ENCODE results near the gene OR3A1.
"Not testable (repeated sequence)": the region's sequence is repeated elsewhere in the genome, so short reads cannot be mapped to it uniquely, and the experiment has no call there.

OR3A1 gene

GRCh38 chr17:3298260-3298659 is at the start of gene OR3A1:
TSS of gene OR3A1 (minus strand) at chr17:3298360. CDS start at chr17:3292582, 5,778 bp downstream.
- DNase-seq (ENCODE audit: low read depth): no peak

GRCh38 chr17:3342782-3343181 is 44.6 kb upstream of the OR3A1 start:
- not testable (repeated sequence) for DNase-seq (ENCODE audit: low read depth)

GRCh38 chr17:3335876-3336275 is 37.7 kb upstream of the OR3A1 start:
- no peak for DNase-seq (ENCODE audit: low read depth)

GRCh38 chr17:3318336-3318735 is 20.2 kb upstream of the OR3A1 start:
- no peak for DNase-seq (ENCODE audit: low read depth)

GRCh38 chr17:3316836-3317235 is 18.7 kb upstream of the OR3A1 start:
- DNase-seq (ENCODE audit: low read depth): no peak

- DNase-seq (ENCODE audit: low read depth): no peak
Observed at GRCh38 chr17:3308603-3309002, 10.4 kb upstream of the OR3A1 start.

- DNase-seq (ENCODE audit: low read depth): no peak
Observed at GRCh38 chr17:3295632-3296031, 2.5 kb downstream of the OR3A1 start.

- DNase-seq (ENCODE audit: low read depth): not testable (repeated sequence)
Observed at GRCh38 chr17:3293548-3293947, 4.6 kb downstream of the OR3A1 start.

GRCh38 chr17:3282901-3283300 is 15.3 kb downstream of the OR3A1 start:
- DNase-seq (ENCODE audit: low read depth): no peak

GRCh38 chr17:3276126-3276525 is 22.0 kb downstream of the OR3A1 start:
- DNase-seq (ENCODE audit: low read depth): no peak

GRCh38 chr17:3271072-3271848 is 26.9 kb downstream of the OR3A1 start:
- no peak for DNase-seq (ENCODE audit: low read depth)

GRCh38 chr17:3260600-3260999 is 37.6 kb downstream of the OR3A1 start:
- no peak for DNase-seq (ENCODE audit: low read depth)

GRCh38 chr17:3260163-3260562 is 38.0 kb downstream of the OR3A1 start:
- no peak for DNase-seq (ENCODE audit: low read depth)

GRCh38 chr17:3256575-3256974 is 41.6 kb downstream of the OR3A1 start:
- DNase-seq (ENCODE audit: low read depth): no peak

- not testable (repeated sequence) for DNase-seq (ENCODE audit: low read depth)
Observed at GRCh38 chr17:3249013-3249412, 49.1 kb downstream of the OR3A1 start.

- not testable (repeated sequence) for DNase-seq (ENCODE audit: low read depth)
Observed at GRCh38 chr17:3244841-3245240, 53.3 kb downstream of the OR3A1 start.

GRCh38 chr17:3241044-3241443 is 57.1 kb downstream of the OR3A1 start:
- DNase-seq (ENCODE audit: low read depth): not testable (repeated sequence)

Data from GM04504 (cell line).